GM06990 (cell line): Measurements from ENCODE around the gene ZNF609.
"Not testable (repeated sequence)": the region's sequence is repeated elsewhere in the genome, so short reads cannot be mapped to it uniquely, and the experiment has no call there.

Experiments
- DNase-seq: peaks from one replicate; pipeline ENCODE4 v3.0.0-alpha.2; 2011; ENCODE audit not compliant: insufficient read length; ENCODE audit errors: extremely low read depth
- H3K27me3 ChIP-seq: replicated peaks from 2 replicates; pipeline ENCODE4 v1.6.0; 2011; ENCODE audit warnings: low read length; ENCODE audit not compliant: control insufficient read depth, insufficient read depth
- H3K36me3 ChIP-seq: 2 replicates; pipeline ENCODE4 v1.5.1; 2011; ENCODE audit warnings: low read length; ENCODE audit not compliant: control insufficient read depth, insufficient read depth
- H3K4me3 ChIP-seq: replicated peaks from 2 replicates; pipeline ENCODE4 v1.5.1; 2011; ENCODE audit warnings: low read depth, mild to moderate bottlenecking, control low read depth, low read length
- TF ChIP-seq, protein P1 (sequence below): IDR thresholded peaks from 2 replicates; pipeline ENCODE4 v1.5.1; 2011; ENCODE audit warnings: low read length, control low read depth, mild to moderate bottlenecking, inconsistent platforms; ENCODE audit not compliant: insufficient read depth, poor library complexity, severe bottlenecking

ZNF609 gene

DNA sequence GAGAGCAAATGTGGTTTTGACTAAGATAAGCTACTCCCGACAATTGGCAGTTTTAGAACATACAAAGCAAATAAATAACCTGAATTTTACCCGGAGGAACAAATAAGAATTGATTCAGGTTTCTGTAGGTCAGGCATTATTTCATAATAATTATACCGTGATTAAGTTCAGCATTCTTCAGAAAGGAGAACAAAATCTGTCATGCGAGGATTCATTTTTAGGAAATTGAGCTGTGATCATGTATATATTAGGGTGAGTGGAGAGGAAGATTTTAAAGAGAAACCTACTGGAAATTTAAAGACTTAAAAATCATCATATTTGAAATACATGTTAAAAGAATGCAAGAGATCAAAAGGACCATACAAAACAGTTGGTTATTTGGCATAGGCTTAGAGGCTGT is 20.5 kb downstream of the ZNF609 start:
- Histone ChIP-seq H3K4me3 (no peak overlapping the region), H3K36me3 (no peaks in the 10 kb centered on the region; the same call in 1 of the 2 replicates), H3K27me3 (no peaks in the 10 kb centered on the region)
- TF ChIP-seq, protein P1, sequence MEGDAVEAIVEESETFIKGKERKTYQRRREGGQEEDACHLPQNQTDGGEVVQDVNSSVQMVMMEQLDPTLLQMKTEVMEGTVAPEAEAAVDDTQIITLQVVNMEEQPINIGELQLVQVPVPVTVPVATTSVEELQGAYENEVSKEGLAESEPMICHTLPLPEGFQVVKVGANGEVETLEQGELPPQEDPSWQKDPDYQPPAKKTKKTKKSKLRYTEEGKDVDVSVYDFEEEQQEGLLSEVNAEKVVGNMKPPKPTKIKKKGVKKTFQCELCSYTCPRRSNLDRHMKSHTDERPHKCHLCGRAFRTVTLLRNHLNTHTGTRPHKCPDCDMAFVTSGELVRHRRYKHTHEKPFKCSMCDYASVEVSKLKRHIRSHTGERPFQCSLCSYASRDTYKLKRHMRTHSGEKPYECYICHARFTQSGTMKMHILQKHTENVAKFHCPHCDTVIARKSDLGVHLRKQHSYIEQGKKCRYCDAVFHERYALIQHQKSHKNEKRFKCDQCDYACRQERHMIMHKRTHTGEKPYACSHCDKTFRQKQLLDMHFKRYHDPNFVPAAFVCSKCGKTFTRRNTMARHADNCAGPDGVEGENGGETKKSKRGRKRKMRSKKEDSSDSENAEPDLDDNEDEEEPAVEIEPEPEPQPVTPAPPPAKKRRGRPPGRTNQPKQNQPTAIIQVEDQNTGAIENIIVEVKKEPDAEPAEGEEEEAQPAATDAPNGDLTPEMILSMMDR: no peak
- DNase-seq: no peak

DNA sequence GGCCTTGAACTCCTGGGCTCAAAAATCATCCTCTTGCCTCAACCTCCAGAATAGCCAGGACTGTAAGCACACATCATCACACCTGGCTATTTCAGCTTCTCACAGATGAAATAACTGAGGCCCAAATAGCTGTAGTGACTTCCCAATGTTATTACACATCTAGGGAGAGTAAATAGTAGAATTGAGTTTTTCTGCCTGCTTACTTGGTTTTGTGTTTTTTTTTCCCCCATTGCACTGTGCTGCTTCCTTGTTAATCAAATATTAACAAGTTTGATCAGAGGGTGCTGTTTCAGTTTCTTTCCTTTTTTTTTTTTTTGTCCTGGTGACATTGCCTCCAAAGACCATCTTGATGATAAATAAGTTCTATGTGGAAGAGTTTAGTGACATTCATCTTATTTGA is 23.4 kb downstream of the ZNF609 start:
- no peaks in the 10 kb centered on the region for H3K27me3 ChIP-seq
- no peak overlapping the region for H3K4me3 ChIP-seq
- TF ChIP-seq, protein P1: no peak
- no peak for DNase-seq
- H3K36me3 ChIP-seq: peaks cover 2% of the 10 kb centered on the region

DNA sequence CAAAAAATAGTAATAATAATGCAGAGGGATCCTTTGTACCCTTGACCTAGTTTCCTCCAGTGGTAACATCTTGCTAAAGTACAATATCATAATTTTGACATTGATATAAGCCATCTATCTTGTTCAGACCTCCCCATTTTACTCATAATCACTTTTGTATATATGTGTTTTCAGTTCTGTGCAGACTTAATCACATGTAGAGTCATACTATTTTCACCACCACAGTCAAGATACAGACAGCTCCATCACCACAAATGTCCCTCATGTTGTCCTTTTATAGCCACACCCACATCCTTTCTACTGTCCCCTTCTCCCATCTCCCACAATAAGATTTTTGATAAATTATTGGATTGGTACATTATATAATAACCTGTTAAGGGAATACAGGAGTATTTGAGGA is 25.4 kb downstream of the ZNF609 start:
- DNase-seq: no peak
- Histone ChIP-seq H3K27me3 (no peaks in the 10 kb centered on the region), H3K4me3 (no peak overlapping the region), H3K36me3 (peaks cover 2% of the 10 kb centered on the region)
- TF ChIP-seq, protein P1: no peak

DNA sequence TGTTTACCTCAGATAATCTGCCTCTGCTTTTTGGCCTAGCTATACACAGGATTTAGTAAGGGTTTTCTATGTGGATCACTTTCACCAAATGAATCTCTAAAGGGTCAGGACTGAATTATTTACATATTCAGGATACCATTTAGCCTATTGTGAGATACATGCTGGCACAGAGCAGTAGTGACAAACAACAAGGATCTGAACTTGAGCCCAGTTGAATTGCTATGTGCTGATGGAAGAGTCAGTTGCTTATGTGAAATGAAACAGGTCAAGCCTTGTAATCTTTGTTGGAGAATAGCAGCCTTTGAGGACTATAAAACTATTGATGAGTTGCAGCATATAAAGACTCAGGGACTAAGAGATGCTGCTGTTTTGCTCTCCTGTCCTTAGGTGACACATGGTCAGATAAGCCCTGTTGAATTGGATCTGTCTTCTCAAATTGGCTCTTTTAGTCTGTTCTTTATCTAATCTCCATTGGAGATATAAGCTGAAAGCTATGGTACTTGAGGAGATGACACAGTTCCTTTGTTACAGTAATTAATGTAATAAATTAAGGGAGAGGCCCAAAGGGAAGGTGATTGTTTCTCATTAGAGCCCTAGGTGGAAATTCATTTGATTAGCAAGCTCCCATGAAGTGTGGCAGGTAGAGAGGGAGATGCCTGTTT is 30.4 kb downstream of the ZNF609 start:
- Histone ChIP-seq H3K4me3 (no peak overlapping the region), H3K27me3 (no peaks in the 10 kb centered on the region), H3K36me3 (peaks cover 2% of the 10 kb centered on the region)
- TF ChIP-seq, protein P1: no peak
- DNase-seq: no peak

DNA sequence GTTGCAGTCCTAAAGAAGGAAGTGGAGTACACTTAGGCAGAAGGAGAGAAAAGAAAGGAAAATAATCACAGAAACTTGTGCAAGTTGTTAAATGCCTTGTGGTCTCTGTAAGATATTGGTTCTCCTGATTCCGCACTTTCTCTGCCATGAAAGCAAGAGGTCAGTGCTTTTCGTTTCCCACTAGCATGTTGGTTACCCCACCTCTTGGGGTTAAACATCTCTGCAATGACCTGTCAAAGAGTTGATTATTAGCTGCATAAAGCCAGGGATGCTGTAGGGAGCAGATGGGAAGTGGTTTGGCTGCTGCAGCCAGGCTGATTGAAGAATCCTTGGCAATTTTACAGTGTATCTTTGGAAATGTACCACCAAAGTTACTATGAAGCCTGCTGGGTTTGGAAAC is 33.3 kb downstream of the ZNF609 start:
- TF ChIP-seq, protein P1: no peak
- DNase-seq: no peak
- Histone ChIP-seq H3K27me3 (no peaks in the 10 kb centered on the region), H3K36me3 (no peaks in the 10 kb centered on the region; the same call in 1 of the 2 replicates), H3K4me3 (no peak overlapping the region)

DNA sequence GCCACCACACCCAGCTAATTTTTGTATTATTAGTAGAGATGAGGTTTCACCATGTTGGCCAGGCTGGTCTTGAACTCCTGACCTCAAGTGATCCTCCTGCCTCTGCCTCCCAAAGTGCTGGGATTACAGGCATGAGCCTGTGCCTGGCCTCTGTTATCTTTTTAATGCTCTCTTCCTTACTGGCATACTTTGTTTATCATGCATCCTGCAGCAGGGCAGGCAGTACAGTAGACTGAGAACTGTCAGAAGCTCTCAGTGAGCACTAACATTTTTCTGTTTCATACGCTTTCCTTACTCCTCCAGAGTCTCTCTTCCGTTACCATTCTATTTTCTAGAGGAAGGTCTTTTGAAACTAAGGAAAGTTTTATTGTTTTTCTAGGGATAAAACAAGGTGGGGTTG is 35.6 kb downstream of the ZNF609 start:
- not testable (repeated sequence) for H3K36me3 ChIP-seq, H3K27me3 ChIP-seq, H3K4me3 ChIP-seq, DNase-seq
